Gastroesophageal sphincter (tissue), 4 donors: ENCODE measurements around the gene SYNE1. TPM values are rescaled to one million over a fixed set of nuclear protein-coding genes. Genes with fewer than 3 reads are reported as not detected.

ENCODE experiments used
- ATAC-seq: fragments of 150-250 bp; one replicate; pipeline ENCODE4 v1.9.1; 2016; ENCODE audit warnings: mild to moderate bottlenecking, moderate library complexity
- H3K27ac ChIP-seq, 4 donors: fragments of 200-600 bp; sonication (generic) in 3 of 4; 1 replicate in 3 of 4; 2 replicates in 1 of 4; pipeline ENCODE4 v1.5.1; 2016 to 2019
- H3K27me3 ChIP-seq: fragments of 200-600 bp; sonication (generic); one replicate; pipeline ENCODE4 v1.5.1; 2019
- H3K36me3 ChIP-seq, 2 donors: fragments of 200-600 bp; sonication (generic); one replicate each; pipeline ENCODE4 v1.5.1; 2019; ENCODE audit warnings: control low read depth in 1 of 2
- H3K4me1 ChIP-seq, 3 donors: fragments of 200-600 bp; sonication (generic); 1 replicate in 2 of 3; 2 replicates in 1 of 3; pipeline ENCODE4 v1.5.1; 2016 to 2019; ENCODE audit warnings: control low read depth in 2 of 3
- H3K4me3 ChIP-seq, 2 donors: fragments of 200-600 bp; sonication (generic); one replicate each; pipeline ENCODE4 v1.5.1; 2019; ENCODE audit warnings: mild to moderate bottlenecking in 1 of 2, moderate library complexity in 1 of 2
- H3K9me3 ChIP-seq, 3 donors: fragments of 200-600 bp; sonication (generic); one replicate each; pipeline ENCODE4 v1.5.1; 2017 to 2019; ENCODE audit warnings: control low read depth in 2 of 3
- EP300 ChIP-seq: sonication (generic); formaldehyde crosslinking; IDR thresholded peaks from one replicate; pipeline ENCODE4 v1.6.1; 2017; ENCODE audit warnings: antibody characterized with exemption, mild to moderate bottlenecking
- POLR2A ChIP-seq, 2 donors: fragments of 450-650 bp; IDR thresholded peaks; one replicate each; pipeline ENCODE4 v1.6.1; 2017; ENCODE audit warnings: antibody characterized with exemption in 2 of 2, mild to moderate bottlenecking in 2 of 2, moderate library complexity in 1 of 2
- POLR2AphosphoS5 ChIP-seq: sonication (generic); formaldehyde crosslinking; IDR thresholded peaks from one replicate; pipeline ENCODE4 v1.6.1; 2017; ENCODE audit warnings: antibody characterized with exemption
- WGBS, 2 donors: methylation state at CpG; one replicate each; pipeline ENCODE4 v1.1.5; 2018; ENCODE audit warnings: low coverage in 1 of 2; 5-methylcytosine and 5-hydroxymethylcytosine counted together
- total RNA-seq, 4 donors: library from RNA; depleted of rRNA; stranded (reverse); fragments of >200 nt; gene quantifications; one replicate each; pipeline ENCODE4 v1.1.0, GENCODE V29; 2016
- TF ChIP-seq, protein P1 (sequence below), 4 experiments: fragments of 200-600 bp in 2 of 4; fragments of 450-650 bp in 2 of 4; sonication (generic) in 1 of 4; IDR thresholded peaks; one replicate each; pipeline ENCODE4 v1.5.1; 2017 to 2019; ENCODE audit warnings: antibody characterized with exemption in 4 of 4, mild to moderate bottlenecking in 2 of 4, moderate library complexity in 2 of 4

Gene SYNE1
- total RNA-seq, 4 donors from 2014 or later: 160 to 268 (median 215) TPM

DNA sequence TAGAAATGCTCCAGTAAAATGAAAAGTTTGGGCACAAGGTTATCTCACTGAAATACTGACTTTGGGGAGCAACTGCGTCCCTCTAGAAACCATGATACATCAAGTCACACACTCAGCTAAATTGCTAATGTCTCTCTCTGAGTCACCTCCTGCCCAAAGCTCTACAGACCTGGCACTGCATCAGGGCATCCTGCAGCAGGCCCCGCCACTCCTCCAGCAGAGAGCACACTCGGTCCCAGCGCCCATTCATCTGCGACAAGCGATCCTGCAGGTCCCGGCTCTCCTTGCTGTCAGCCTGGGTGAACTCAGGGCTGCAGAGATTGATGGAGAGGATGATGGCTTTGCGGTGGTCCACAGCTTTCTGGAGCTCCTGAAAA lies 500.7 kb downstream of the SYNE1 start:
- TF ChIP-seq, protein P1, sequence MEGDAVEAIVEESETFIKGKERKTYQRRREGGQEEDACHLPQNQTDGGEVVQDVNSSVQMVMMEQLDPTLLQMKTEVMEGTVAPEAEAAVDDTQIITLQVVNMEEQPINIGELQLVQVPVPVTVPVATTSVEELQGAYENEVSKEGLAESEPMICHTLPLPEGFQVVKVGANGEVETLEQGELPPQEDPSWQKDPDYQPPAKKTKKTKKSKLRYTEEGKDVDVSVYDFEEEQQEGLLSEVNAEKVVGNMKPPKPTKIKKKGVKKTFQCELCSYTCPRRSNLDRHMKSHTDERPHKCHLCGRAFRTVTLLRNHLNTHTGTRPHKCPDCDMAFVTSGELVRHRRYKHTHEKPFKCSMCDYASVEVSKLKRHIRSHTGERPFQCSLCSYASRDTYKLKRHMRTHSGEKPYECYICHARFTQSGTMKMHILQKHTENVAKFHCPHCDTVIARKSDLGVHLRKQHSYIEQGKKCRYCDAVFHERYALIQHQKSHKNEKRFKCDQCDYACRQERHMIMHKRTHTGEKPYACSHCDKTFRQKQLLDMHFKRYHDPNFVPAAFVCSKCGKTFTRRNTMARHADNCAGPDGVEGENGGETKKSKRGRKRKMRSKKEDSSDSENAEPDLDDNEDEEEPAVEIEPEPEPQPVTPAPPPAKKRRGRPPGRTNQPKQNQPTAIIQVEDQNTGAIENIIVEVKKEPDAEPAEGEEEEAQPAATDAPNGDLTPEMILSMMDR (IDR thresholded peaks at IDR 0.05): no peak
- no peak for TF ChIP-seq EP300
- TF ChIP-seq POLR2A (IDR thresholded peaks at IDR 0.05): no peak
- TF ChIP-seq POLR2AphosphoS5: no peak
- ATAC-seq: no peak
- Histone ChIP-seq H3K36me3 (peaks cover 9 to 98% of the 10 kb centered on the region in 2 donors), H3K9me3 (no peaks in the 10 kb centered on the region), H3K27me3 (no peaks in the 10 kb centered on the region), H3K4me1 (no peaks in the 10 kb centered on the region), H3K4me3 (no peak overlapping the region), H3K27ac (no peak overlapping the region)
- WGBS, 2 donors: 71% methylated on average over 1 of the region's 8 CpGs; no CpG with 5 or more reads in 1 of the 2 donors

DNA sequence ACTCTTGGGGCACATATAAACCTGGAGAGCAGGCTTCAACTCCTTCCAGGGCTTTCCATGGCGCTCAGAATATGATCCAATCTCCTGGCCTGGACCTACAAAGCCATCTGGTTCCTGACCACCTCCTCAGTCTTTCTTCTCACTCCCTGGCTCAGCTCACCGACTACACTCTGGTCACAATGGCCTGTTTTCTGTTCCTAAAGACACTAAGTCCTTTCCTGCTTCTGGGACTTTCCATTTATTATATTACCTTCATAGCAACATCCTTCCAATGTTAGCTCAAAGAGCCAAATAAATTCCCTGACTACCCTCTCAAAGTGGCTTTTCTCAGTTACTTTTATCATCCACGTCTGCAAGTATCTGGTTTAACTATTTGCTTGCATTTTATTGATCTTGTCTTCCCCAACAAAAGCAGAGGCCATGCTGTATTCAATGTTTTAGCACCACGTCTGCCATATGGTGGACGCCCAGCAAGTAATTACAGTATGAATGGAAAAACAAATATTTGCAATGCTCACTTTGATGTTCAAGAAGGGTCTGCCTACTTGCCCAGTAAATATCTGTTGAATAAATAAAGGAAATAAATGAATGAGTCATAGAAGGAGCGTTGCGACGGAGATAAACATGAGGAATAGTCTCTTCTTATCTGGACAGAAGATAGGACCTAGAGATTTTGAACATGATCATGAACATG lies 501.3 kb downstream of the SYNE1 start:
- TF ChIP-seq EP300 (no peak), POLR2AphosphoS5 (no peak), POLR2A (IDR thresholded peaks at IDR 0.05) (no peak)
- TF ChIP-seq, protein P1 (IDR thresholded peaks at IDR 0.05): no peak
- Histone ChIP-seq H3K4me1 (no peaks in the 10 kb centered on the region), H3K27ac (no peak overlapping the region), H3K9me3 (no peaks in the 10 kb centered on the region), H3K27me3 (no peaks in the 10 kb centered on the region), H3K4me3 (no peak overlapping the region), H3K36me3 (peaks cover 9 to 98% of the 10 kb centered on the region in 2 donors)
- no peak for ATAC-seq
- 77 to 85% methylated on average over 7 to 8 of the region's 8 CpGs for WGBS, 2 donors

DNA sequence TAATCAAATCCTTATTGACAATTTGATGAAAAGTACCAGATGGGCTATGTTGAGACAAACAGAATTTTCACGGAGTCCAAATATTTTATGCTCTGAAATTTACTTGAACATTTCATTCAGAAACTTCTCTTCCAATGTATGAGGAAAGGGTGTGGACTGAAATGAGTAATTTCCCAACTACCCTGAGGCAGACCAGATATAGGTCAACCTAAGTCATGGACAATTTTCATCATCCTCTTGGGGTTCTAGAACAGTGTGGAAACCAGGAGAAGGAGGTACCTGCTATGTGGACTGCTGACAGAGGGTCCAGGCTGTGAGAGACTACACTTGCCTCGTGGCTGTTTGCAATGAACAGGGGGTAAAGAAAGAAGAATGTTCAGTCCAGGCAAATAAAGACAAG lies 506.7 kb downstream of the SYNE1 start:
- Histone ChIP-seq H3K27ac (peak overlapping the region in 3 of 4 donors; percentile 72 to 80 (median 78)), H3K4me1 (peaks cover 0 to 18% (median 3%) of the 10 kb centered on the region in 3 donors), H3K4me3 (no peak overlapping the region), H3K27me3 (no peaks in the 10 kb centered on the region), H3K9me3 (no peaks in the 10 kb centered on the region), H3K36me3 (peaks cover 7 to 82% of the 10 kb centered on the region in 2 donors)
- ATAC-seq: peak; percentile 61
- 55 to 64% methylated on average over 2 of the region's 2 CpGs for WGBS, 2 donors
- no peak for TF ChIP-seq EP300
- TF ChIP-seq POLR2AphosphoS5: no peak
- TF ChIP-seq, protein P1 (IDR thresholded peaks at IDR 0.05): no peak
- TF ChIP-seq POLR2A (IDR thresholded peaks at IDR 0.05): no peak

DNA sequence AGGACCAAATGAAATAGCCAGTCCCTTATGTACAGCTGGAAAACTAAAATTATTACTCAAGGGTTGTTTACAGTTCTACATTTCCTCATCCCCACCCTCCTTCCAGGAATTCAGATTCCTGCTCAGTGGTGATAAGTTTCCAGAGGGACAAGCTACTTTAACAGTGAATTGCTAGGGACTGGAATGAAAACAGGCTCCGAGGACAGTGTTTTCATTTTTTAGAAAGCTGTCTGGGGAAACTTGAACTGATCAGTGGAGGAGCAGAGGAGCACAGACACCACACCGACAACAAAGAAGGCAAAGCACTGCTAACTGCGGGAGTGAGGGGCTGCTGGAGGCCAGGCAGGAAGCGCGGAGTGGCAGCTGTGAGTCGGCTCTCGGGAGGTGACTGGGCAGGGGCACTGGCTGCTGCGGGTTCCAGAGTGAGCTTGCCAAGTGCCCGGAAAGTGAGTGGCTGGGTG lies 507.4 kb downstream of the SYNE1 start:
- peaks cover 7 to 81% of the 10 kb centered on the region in 2 donors for H3K36me3 ChIP-seq
- H3K27me3 ChIP-seq: no peaks in the 10 kb centered on the region
- no peaks in the 10 kb centered on the region for H3K9me3 ChIP-seq
- peak; percentile 80 for ATAC-seq
- 39 to 43% methylated on average over 2 to 7 of the region's 9 CpGs for WGBS, 2 donors
- peak overlapping the region in 1 of 2 donors; percentile 35 for H3K4me3 ChIP-seq
- H3K4me1 ChIP-seq: peaks cover 0 to 18% (median 3%) of the 10 kb centered on the region in 3 donors
- peak overlapping the region in 3 of 4 donors; percentile 72 to 80 (median 78) for H3K27ac ChIP-seq
- no peak for TF ChIP-seq EP300
- TF ChIP-seq POLR2AphosphoS5: peak; percentile 79
- no peak for TF ChIP-seq POLR2A (IDR thresholded peaks at IDR 0.05)

DNA sequence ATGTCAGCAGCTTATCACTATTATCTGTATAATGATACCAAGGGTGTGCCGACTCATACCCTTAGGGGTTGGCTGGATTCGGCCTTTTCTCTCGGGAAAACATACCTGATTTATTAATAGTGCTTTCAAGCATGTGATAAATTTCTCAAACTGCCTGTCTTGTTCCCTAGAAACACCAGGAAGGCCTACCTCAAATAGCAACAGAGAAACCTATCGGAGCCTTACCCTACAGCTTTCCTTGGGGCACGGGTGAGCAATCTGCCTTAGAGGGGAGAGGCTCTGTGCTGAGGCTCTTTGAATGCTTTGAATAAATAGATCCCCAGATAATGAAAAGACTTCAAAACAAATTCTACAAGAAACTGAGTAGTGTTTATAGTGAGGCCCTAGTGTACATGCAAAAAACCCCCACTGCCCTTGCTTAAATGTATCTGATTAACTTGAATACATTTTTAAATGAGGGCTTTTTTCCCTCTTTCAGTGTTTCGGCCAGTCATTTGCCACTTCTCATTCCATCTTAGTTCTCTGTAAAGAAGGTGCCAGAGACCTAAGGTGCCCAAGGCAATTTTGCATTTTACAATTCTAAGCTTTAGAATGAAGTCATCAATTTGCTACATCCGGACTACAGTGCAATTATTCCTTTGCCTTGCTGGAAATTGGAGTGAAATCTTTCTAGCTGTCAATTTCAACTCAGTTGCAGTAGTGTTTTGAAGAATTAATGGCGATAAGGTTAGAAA lies 509.6 kb downstream of the SYNE1 start:
- WGBS, 2 donors: 61 to 66% methylated on average over 7 to 8 of the region's 8 CpGs
- peaks cover under 1 to 73% of the 10 kb centered on the region in 2 donors for H3K36me3 ChIP-seq

More for the DNA sequence above, 509.6 kb downstream of the SYNE1 start:
- no peak for ATAC-seq
- peaks cover 0 to 22% (median 3%) of the 10 kb centered on the region in 3 donors for H3K4me1 ChIP-seq
- H3K27ac ChIP-seq: peak overlapping the region in 1 of 4 donors; percentile 31
- TF ChIP-seq POLR2AphosphoS5: no peak
- no peak for TF ChIP-seq POLR2A (IDR thresholded peaks at IDR 0.05)
- no peak for TF ChIP-seq EP300
- TF ChIP-seq, protein P1 (IDR thresholded peaks at IDR 0.05): no peak
- no peaks in the 10 kb centered on the region for H3K9me3 ChIP-seq
- H3K4me3 ChIP-seq: no peak overlapping the region
- H3K27me3 ChIP-seq: no peaks in the 10 kb centered on the region
